Fibroblast of the conjunctiva (primary cell): Measurements from ENCODE around the gene S100A11.
A peak's percentile ranks its signal among the peaks of the same experiment; 100 is the strongest.
"Not testable (repeated sequence)": the region's sequence is repeated elsewhere in the genome, so short reads cannot be mapped to it uniquely, and the experiment has no call there.

Source experiments
- DNase-seq: peaks from one replicate; pipeline ENCODE4 v3.0.0-alpha.2; 2010; ENCODE audit warnings: low read depth

The S100A11 gene

GRCh38 chr1:152036267-152037216 is at the start of gene S100A11:
TSS of gene S100A11 (minus strand) at chr1:152037004. CDS start at chr1:152036915, 89 bp downstream.
- DNase-seq, result peak; percentile 76

DNA sequence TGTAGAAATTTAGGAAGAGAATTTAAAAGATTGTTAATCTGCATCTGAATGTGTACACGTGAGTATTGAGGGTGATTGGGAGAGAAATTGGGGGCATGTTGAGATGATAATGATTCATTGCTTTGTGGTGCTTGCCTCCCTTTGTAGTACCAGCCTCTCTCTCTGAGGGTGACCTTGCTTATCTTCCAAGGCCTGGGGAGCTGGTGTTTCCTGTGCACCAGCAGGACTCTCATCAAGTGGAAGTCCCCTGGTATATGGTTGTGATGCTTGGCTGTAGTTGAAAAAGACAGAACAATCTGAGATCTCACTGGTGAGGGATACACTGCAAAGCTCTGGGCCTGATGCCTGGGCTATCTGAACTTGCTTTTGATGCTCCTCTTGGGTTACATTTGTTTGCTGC is 48.0 kb upstream of the S100A11 start:
- no peak for DNase-seq

GRCh38 chr1:152081026-152081425 is 44.2 kb upstream of the S100A11 start:
- DNase-seq, result not testable (repeated sequence)

- DNase-seq, result not testable (repeated sequence)
Observed at GRCh38 chr1:152080494-152080893, 43.7 kb upstream of the S100A11 start.

- no peak for DNase-seq
Observed at GRCh38 chr1:152078831-152079441, 42.1 kb upstream of the S100A11 start.

GRCh38 chr1:152072311-152072710 is 35.5 kb upstream of the S100A11 start:
- DNase-seq, result no peak

DNA sequence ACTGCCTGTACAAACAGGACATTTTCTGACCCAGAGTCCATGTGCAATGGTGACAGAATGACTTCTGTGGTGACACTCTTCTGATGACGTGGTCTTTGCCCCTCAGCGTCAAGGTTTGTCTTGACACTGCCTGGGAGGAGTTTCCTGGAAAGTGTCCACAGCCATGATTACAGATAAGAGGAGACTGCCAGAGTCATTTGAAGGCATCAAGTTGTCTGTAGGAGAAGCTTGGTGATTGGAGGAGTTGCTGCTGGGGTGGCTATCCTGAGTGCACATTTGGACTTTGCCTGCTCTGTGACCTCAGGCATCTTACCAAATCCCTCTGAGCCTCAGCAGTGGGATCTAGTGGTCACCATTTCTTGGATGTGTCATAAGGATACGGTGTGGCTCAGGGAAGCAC is 34.3 kb upstream of the S100A11 start:
- DNase-seq, result no peak

- DNase-seq, result no peak
Observed at GRCh38 chr1:152067929-152068328, 31.1 kb upstream of the S100A11 start.

DNA sequence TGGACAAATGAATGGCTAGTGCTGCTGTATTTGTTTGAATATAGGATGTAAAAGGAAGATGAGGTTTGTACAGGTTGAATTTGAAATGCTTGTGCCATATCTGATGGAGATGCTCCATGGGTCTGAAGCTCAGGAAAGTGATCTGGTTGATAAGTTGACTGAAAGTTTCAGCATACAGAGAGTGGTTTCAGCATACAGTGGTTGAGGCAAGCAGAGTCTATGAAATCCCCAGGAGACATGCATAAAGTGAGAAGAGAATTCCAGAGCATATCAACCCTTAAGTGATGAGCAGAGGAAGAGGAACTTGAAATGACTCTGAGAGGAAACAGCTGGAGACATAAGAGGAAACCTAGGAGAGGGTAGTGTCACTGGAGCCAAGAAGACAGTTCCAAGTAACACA is 30.3 kb upstream of the S100A11 start:
- no peak for DNase-seq

DNA sequence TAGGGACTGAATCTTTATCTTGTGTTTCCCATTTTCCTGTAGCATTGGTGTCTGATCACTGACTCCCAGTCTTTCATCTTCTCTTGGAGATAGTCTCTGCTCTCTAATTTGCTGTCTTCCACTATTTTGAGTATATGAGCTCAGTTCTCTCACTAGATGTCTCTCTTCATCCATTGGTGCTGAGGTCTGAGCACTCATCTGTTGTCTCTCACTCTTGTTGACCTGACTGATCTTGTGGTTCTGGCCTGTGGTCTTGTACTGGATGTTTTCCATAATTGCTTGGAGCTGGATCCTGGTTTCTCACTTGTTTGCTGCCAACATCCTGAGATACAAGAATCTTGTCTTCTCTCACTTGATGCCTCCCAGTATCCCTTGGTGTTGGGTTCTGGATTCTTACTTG is 25.1 kb upstream of the S100A11 start:
- DNase-seq, result no peak

DNA sequence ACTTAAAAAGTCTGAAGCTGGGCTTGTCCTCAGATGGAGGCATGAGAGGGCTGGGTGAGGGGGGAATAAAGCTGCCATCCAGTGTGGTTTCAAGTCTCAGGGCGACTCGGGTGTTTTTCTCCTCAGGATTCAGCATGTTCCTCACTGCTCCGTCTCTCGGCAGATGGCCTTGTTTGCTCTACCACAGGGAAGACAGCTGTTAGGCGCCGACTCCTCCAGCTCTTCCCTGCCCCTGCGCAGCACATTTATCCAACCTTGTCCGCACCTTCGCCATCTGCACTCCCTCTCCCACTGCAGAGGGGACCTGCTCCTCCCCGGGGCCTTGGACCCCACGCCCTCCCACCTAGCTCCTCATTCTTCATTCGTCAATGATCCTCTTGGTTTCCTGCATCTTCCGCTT is 16.6 kb upstream of the S100A11 start:
- DNase-seq, result no peak

DNA sequence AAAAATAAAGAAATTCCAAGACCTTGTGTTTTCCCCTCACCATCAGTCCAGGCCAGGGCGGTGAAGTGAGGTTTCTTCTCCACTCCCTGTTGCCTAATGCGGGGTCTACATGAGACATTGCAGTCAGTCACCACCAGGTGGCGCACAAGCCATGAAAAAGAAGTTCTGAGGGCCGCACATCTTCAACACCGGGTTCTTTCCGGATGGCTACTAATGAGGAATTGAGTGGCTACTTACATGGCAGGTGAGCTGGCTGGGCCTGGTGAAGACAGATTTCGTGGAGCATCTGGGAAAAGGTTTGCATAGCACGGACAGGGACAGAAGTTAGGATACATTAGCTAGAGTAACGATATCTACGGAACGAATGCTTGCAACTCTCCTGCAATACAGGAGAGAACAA is 15.8 kb upstream of the S100A11 start:
- peak; percentile 63 for DNase-seq

DNA sequence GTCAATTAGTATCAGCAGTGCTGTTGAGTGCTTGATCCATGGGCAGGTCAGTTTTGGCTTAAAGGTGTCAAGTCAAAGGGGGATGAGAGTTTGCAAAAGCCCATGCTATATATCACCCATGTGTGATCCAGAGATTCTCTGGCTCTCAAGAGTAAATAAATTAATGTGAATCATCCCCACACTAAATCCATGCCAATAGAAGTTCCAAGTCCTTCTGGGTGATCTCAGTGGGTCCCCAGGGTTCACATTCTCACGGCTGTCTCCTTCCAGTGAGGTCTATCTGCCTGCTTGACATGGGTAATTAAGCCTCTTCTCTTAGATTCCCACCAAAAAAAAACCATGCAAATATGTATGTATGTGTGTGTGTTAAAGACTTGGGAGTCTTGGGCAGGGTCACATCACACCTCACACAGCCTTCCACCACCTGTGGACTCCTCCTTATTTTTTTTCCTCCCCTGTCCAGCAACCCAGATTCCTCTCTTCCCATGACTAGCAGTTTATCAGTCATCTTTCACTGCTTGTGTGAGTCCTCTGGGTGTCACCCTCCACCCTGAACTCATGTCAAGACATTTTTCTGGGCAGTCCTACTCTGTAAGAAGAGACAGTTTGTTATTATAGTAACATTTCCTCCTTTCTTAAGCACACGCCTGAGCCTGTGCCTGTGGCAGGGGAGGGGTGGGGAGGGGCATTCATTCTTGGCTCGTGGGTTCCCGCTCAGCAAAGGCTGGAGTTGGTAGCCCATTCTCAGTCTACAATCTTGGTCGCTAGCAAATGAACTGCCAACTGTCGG is 14.3 kb upstream of the S100A11 start:
- no peak for DNase-seq

DNA sequence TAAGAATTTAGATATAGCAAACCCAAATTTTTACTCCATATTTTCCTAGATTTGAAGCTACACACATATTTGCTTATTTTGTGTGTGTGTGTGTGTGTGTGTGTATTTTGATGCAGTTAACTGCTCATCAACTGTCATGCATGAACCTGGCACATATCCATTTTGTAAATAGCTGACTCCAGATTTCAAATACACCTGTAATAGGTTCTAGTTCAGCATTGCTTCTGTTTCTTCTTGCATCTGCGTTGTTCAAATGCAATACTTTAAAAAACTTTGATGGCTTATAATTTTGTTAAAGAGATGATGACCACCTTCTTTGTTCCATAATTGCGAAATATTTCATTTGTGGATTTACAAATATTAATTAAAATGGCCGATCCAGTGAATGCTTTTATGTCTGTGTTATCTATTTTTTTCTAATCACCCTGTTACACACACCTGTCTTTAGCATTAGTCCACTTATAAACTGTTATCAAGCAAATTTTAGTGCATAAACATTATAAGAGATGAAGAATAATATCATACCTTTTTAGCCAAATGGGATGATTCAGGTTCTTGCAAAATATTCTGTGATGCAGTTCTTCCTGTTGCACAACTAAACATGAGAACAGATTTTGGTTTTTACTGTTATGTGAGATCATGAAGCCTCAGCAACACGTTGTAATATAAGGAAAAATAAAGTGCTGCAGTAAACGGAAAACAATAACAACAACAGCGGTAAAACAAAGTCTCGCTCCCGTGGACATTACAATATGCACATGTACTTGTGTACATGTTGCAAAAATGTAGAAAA is 12.7 kb upstream of the S100A11 start:
- peak; percentile 17 for DNase-seq

DNA sequence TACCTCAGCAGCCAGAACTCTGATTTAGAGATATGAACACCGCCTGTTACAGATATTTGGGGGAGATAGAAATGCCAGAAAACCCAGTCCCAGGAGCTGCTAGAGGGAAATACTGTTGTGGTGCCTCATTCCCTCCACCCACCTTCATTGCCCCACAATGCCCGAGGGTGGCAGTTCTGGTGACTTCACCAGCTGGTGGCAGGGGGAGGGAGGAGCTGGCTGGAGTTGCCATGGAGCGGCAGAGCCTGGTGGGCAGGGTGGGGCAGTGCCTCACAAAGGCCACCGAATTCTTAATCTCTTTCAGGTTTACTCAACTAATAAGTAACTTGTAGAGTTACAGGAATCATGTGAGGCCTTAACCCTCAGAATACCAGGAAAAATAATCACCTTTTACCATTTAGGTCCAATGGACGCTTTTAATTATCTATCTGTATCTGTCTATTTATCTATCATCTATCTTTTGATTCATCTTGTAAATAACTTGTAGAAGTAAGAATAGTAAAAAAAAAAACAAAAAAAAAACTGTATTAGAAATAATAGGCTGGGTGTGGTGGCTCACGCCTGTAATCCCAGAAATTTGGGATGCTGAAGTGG is 11.7 kb upstream of the S100A11 start:
- peak; percentile 8 for DNase-seq

DNA sequence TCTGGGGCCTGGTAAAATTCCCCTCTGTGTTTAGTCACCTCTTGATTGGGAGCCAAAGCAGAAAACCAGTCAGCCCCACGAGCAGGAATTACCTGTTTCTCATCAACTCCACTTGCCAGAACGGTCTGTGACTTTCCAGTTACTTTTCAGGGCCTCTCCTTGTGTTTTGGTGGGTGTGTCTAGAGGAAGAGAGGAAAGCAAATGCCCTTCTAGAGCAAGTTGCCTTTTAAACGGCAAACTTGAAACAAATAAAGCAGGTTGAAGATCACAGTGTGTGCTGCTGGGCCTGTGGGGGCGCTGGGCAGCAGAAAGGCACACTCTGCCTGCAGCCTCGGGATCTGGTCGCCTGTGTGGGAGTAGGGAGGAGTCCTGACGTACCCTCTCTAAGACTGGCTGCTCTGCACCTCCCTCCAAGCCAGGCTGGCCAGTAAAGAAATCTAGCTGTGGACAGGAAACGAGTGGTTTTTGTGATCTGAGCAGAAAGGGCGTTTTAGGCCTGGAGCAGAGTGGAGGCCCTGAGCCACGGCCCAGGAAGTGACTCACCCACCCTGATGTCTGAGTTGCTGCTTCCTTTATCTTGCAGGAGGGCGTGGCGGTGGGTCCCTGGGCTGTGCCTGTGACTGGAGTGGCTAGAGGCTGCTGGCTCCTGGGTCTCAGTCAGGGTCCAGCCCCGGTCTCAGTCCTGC is 11.1 kb upstream of the S100A11 start:
- peak; percentile 99 for DNase-seq

DNA sequence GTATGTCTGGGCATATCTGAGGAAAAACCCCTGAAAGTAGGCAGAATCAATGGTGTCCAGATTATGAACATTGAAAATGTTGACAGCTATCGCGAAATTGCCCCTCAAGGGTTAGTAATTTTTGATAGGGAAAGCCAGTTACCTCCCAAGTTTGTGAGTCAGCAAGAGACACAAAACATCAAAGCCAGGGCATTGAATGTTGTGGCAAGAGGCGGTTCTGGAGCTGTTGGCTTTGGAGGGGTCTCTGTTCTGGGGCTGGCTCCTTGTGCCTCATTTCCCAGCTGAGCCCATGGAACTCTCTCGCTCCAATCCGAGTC is 10.6 kb upstream of the S100A11 start:
- DNase-seq, result no peak

DNA sequence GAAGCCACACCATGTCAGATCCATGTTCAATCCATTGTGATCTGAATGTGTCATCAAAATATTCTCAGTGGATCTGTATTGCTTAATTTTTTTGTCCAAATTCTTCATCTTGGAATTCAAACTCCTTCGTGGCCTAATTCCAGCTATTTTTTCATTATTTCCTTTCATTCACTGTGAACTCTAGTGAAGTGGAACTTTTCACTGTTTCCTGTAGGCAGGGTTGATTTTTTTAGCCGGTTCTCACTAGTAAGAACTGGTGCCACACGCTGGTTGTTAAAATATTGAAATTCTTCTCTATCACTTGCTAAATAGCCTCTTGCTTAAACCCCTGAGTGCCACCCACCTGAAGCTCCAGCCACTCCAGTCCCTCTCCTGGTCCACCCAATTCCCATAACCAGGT is 7.6 kb upstream of the S100A11 start:
- no peak for DNase-seq

GRCh38 chr1:152043870-152044269 is 7.1 kb upstream of the S100A11 start:
- DNase-seq, result no peak

- DNase-seq, result no peak
Observed at GRCh38 chr1:152042030-152042429, 5.2 kb upstream of the S100A11 start.

DNA sequence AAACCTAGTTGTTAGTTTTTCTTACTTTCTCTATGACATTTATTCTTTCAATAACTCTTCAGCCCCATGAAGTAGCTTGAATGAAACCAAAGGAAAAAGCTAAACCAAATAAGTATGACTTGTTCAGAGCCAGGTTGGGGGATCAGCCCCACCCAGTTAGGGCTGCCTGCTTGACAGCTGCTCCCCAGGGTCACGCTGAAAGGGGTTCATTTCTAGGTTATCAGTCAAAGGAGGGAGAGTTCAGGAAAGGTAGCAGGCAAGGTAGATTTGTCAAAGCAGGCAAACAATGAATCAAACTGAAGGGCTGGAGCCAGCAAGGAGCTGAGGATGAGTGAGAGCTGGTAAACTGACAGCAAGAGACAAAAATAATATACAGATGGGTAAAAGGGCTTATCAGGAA is 3.1 kb upstream of the S100A11 start:
- no peak for DNase-seq
